HepG2 (cell line): ENCODE data around the gene PTGDS. TPM values are rescaled to one million over a fixed set of nuclear protein-coding genes. Genes with fewer than 3 reads are reported as not detected.

Experiments
- ATAC-seq: fragments of 200-7000 bp; cut with Tn5 transposase; 3 replicates; pipeline ENCODE4 v1.9.1; 2020; ENCODE audit warnings: mild to moderate bottlenecking, moderate library complexity
- BruUV-seq: library from RNA; stranded (reverse); fragments of 400-500 nt; replicated peaks from 2 replicates; lab custom pipeline; 2021; lab: Mats Ljungman, UMichigan
- CTCF ChIA-PET: fragments of 300-600 bp; formaldehyde crosslinking; extraction: SDS; loops from one replicate; lab custom pipeline; 2021; ENCODE audit warnings: low total read pairs, inconsistent platforms, low intra/inter-chr PET ratio; lab: Yijun Ruan, JAX
- POLR2A ChIA-PET: fragments of 350-600 bp; sonication (Branson Sonifier 250); formaldehyde crosslinking; loops from one replicate; lab custom pipeline; 2020; ENCODE audit warnings: antibody characterized with exemption, inconsistent platforms; lab: Yijun Ruan, JAX
- DNase-seq: peaks from one replicate; pipeline ENCODE4 v3.0.0-alpha.2; 2015; ENCODE audit warnings: low spot score
- FAIRE-seq: peaks from 3 replicates; lab custom pipeline; 2011; peaks lifted over from hg19 to GRCh38; lab: Jason Lieb, UNC
- H2AFZ ChIP-seq: one replicate; pipeline ENCODE4 v1.6.1; 2011; ENCODE audit warnings: low read length, inconsistent platforms
- H3K27ac ChIP-seq: fragments of 300-600 bp; 3 replicates; pipeline ENCODE4 v1.8.0; 2011; ENCODE audit warnings: mixed run types, mild to moderate bottlenecking, mixed read lengths, low read length, inconsistent platforms; ENCODE audit not compliant: insufficient read depth; ENCODE audit errors: extremely low read length
- H3K27me3 ChIP-seq, 2 experiments: fragments of 200-600 bp in 1 of 2; 2 replicates in 1 of 2; 3 replicates in 1 of 2; pipeline versions ENCODE4 v1.6.0 to v1.8.0; 2011; ENCODE audit warnings: low read length in 2 of 2, mild to moderate bottlenecking in 2 of 2, moderate library complexity in 2 of 2, inconsistent platforms in 1 of 2; ENCODE audit not compliant: insufficient read depth in 2 of 2, control insufficient read depth in 1 of 2
- H3K36me3 ChIP-seq, 2 experiments: fragments of 200-600 bp in 1 of 2; replicated peaks in 1 of 2; 2 replicates in 1 of 2; 3 replicates in 1 of 2; pipeline versions ENCODE4 v1.5.1 to v1.8.0; 2011; ENCODE audit warnings: low read length in 2 of 2, inconsistent platforms in 1 of 2; ENCODE audit not compliant: insufficient read depth in 2 of 2, control insufficient read depth in 1 of 2
- H3K4me1 ChIP-seq: 2 replicates; pipeline ENCODE4 v1.5.1; 2012; ENCODE audit warnings: low read length, inconsistent platforms; ENCODE audit not compliant: insufficient read depth
- H3K4me2 ChIP-seq: 2 replicates; pipeline ENCODE4 v1.6.0; 2011; ENCODE audit warnings: low read depth, low read length, inconsistent platforms
- H3K4me3 ChIP-seq, 3 experiments: fragments of 200-600 bp in 1 of 3; sonication (generic), shearing (Covaris generic) in 1 of 3; replicated peaks in 1 of 3; 2 replicates each; pipeline ENCODE4 v1.5.1; 2011 to 2016; ENCODE audit warnings: low read length in 3 of 3, inconsistent platforms in 2 of 3, low read depth in 2 of 3, mild to moderate bottlenecking in 2 of 3, control low read depth in 1 of 3, mixed read lengths in 1 of 3; ENCODE audit not compliant: insufficient read depth in 1 of 3
- H3K79me2 ChIP-seq: one replicate; pipeline ENCODE4 v1.6.1; 2011; ENCODE audit warnings: low read length, inconsistent platforms; ENCODE audit not compliant: insufficient read depth
- H3K9ac ChIP-seq: 2 replicates; pipeline ENCODE4 v1.6.0; 2011; ENCODE audit warnings: mild to moderate bottlenecking, low read depth, low read length, inconsistent platforms; ENCODE audit not compliant: insufficient read depth
- H3K9me3 ChIP-seq: 2 replicates; pipeline ENCODE4 v1.5.1; 2012; ENCODE audit warnings: mild to moderate bottlenecking, low read length
- H4K20me1 ChIP-seq: 2 replicates; pipeline ENCODE4 v1.6.0; 2011; ENCODE audit warnings: inconsistent platforms, mild to moderate bottlenecking, low read length, moderate library complexity; ENCODE audit not compliant: insufficient read depth
- BCL3 ChIP-seq: sonication (generic); formaldehyde crosslinking; IDR thresholded peaks from 2 replicates; pipeline ENCODE4 v1.5.1; 2020; ENCODE audit warnings: mild to moderate bottlenecking, missing genetic modification reagents, moderate library complexity
- HDAC2 ChIP-seq: sonication (generic); formaldehyde crosslinking; IDR thresholded peaks from 2 replicates; pipeline ENCODE4 v1.4.0; 2020; ENCODE audit warnings: missing genetic modification reagents
- HHEX ChIP-seq: IDR thresholded peaks from 2 replicates; pipeline ENCODE4 v1.6.1; 2016; ENCODE audit warnings: control low read depth
- KAT2B ChIP-seq: fragments of 150-350 bp; IDR thresholded peaks from 2 replicates; pipeline ENCODE4 v1.6.1; 2014; ENCODE audit warnings: low read depth, low read length, borderline replicate concordance
- RXRA ChIP-seq: sonication (generic); formaldehyde crosslinking; IDR thresholded peaks from 2 replicates; pipeline ENCODE4 v1.5.1; 2020; ENCODE audit warnings: missing genetic modification reagents
- SP140L ChIP-seq: sonication (generic); formaldehyde crosslinking; IDR thresholded peaks from 2 replicates; pipeline ENCODE4 v1.4.0; 2020; ENCODE audit warnings: missing genetic modification reagents, borderline replicate concordance
- TRIM24 ChIP-seq: sonication (generic); formaldehyde crosslinking; IDR thresholded peaks from 2 replicates; pipeline ENCODE4 v1.8.0; 2022; ENCODE audit warnings: mild to moderate bottlenecking, missing genetic modification reagents
- ZNF503 ChIP-seq: sonication (generic); formaldehyde crosslinking; IDR thresholded peaks from 2 replicates; pipeline ENCODE4 v1.4.0; 2020; ENCODE audit warnings: missing genetic modification reagents
- ZNF558 ChIP-seq: sonication (generic); formaldehyde crosslinking; IDR thresholded peaks from 2 replicates; pipeline ENCODE4 v1.9.0; 2022; ENCODE audit warnings: mild to moderate bottlenecking, missing genetic modification reagents, borderline replicate concordance
- ZNF703 ChIP-seq: sonication (generic); formaldehyde crosslinking; IDR thresholded peaks from 2 replicates; pipeline ENCODE4 v1.5.1; 2020; ENCODE audit warnings: missing genetic modification reagents, mild to moderate bottlenecking, moderate library complexity, borderline replicate concordance
- WGBS: methylation state at CpG from one replicate; pipeline ENCODE4 v1.1.6; 2017; ENCODE audit warnings: low lambda C conversion rate; 5-methylcytosine and 5-hydroxymethylcytosine counted together
- in situ Hi-C: cut with HindIII; loops from 2 replicates; pipeline ENCODE4 v1.10.0; 2017; ENCODE audit warnings: low pct_unique_long_range_greater_than_20kb; ENCODE audit not compliant: extremely low pct_ligation_motif_present
- intact Hi-C: fragments of 100-400 bp; cut with micrococcal nuclease; formaldehyde crosslinking; loops from one replicate; pipeline ENCODE4 v1.10.0; 2022; ENCODE audit not compliant: unreplicated experiment
- polyA plus RNA-seq, 8 experiments: library from polyadenylated mRNA; depleted of rRNA in 3 of 8; stranded (reverse) in 7 of 8; unstranded in 1 of 8; fragments of >200 nt; fragmentation: Illumina TruSeq in 4 of 8; extraction: Trizol in 4 of 8; gene quantifications; 2 replicates each; pipeline versions ENCODE4 v1.2.1 to v1.2.3, GENCODE V29; 2011 to 2016; ENCODE audit warnings: low read depth in 4 of 8, missing spikeins in 1 of 8, mixed read lengths in 1 of 8; ENCODE audit not compliant: insufficient read depth in 1 of 8
- total RNA-seq, 5 experiments: library from RNA; depleted of rRNA; stranded (reverse); fragments of >200 nt; fragmentation: Illumina TruSeq; extraction: Trizol; gene quantifications; 2 replicates each; pipeline ENCODE4 v1.2.3, GENCODE V29; 2016; ENCODE audit warnings: low read depth in 1 of 5
- TF ChIP-seq, protein P1 (sequence below): sonication (generic); formaldehyde crosslinking; IDR thresholded peaks from 2 replicates; pipeline ENCODE4 v1.4.0; 2020; ENCODE audit warnings: mild to moderate bottlenecking, missing genetic modification reagents
- TF ChIP-seq, protein P2 (sequence below): IDR thresholded peaks from 2 replicates; pipeline ENCODE4 v1.6.1; 2016; ENCODE audit warnings: control low read depth
- TF ChIP-seq, protein P3 (sequence below), 2 experiments: sonication (generic) in 1 of 2; formaldehyde crosslinking in 1 of 2; IDR thresholded peaks; 2 replicates each; pipeline versions ENCODE4 v1.5.1 to v1.6.1; 2011 to 2020; ENCODE audit warnings: borderline replicate concordance in 1 of 2, low read depth in 1 of 2, low read length in 1 of 2, mild to moderate bottlenecking in 1 of 2, missing genetic modification reagents in 1 of 2, moderate library complexity in 1 of 2
- TF ChIP-seq, protein P4 (sequence below): sonication (generic); formaldehyde crosslinking; IDR thresholded peaks from 2 replicates; pipeline ENCODE4 v1.8.0; 2023; ENCODE audit warnings: mild to moderate bottlenecking, missing genetic modification reagents

Gene PTGDS
- total and polyA plus RNA-seq, 2 of the 13 experiments (the other 11 are each of a cell fraction or from before 2014, with no cell fraction given): 0.33 to 0.50 TPM

- in situ Hi-C loops: no loop called here
- WGBS: 97% methylated on average over 2 of the region's 2 CpGs
- no peak for TF ChIP-seq RXRA (CRISPR knock-in tag)
- TF ChIP-seq ZNF503 (CRISPR knock-in tag): no peak
- TF ChIP-seq, protein P1, sequence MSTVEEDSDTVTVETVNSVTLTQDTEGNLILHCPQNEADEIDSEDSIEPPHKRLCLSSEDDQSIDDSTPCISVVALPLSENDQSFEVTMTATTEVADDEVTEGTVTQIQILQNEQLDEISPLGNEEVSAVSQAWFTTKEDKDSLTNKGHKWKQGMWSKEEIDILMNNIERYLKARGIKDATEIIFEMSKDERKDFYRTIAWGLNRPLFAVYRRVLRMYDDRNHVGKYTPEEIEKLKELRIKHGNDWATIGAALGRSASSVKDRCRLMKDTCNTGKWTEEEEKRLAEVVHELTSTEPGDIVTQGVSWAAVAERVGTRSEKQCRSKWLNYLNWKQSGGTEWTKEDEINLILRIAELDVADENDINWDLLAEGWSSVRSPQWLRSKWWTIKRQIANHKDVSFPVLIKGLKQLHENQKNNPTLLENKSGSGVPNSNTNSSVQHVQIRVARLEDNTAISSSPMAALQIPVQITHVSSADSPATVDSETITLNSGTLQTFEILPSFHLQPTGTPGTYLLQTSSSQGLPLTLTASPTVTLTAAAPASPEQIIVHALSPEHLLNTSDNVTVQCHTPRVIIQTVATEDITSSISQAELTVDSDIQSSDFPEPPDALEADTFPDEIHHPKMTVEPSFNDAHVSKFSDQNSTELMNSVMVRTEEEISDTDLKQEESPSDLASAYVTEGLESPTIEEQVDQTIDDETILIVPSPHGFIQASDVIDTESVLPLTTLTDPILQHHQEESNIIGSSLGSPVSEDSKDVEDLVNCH (CRISPR knock-in tag): no peak
- TF ChIP-seq KAT2B: no peak
- no peak for TF ChIP-seq BCL3 (CRISPR knock-in tag)
- TF ChIP-seq, protein P2, sequence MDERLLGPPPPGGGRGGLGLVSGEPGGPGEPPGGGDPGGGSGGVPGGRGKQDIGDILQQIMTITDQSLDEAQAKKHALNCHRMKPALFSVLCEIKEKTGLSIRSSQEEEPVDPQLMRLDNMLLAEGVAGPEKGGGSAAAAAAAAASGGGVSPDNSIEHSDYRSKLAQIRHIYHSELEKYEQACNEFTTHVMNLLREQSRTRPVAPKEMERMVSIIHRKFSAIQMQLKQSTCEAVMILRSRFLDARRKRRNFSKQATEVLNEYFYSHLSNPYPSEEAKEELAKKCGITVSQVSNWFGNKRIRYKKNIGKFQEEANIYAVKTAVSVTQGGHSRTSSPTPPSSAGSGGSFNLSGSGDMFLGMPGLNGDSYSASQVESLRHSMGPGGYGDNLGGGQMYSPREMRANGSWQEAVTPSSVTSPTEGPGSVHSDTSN (CRISPR knock-in tag): no peak
- TF ChIP-seq, protein P3, sequence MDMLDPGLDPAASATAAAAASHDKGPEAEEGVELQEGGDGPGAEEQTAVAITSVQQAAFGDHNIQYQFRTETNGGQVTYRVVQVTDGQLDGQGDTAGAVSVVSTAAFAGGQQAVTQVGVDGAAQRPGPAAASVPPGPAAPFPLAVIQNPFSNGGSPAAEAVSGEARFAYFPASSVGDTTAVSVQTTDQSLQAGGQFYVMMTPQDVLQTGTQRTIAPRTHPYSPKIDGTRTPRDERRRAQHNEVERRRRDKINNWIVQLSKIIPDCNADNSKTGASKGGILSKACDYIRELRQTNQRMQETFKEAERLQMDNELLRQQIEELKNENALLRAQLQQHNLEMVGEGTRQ (IDR thresholded peaks at IDR 0.05; ENCODE audit: low read depth, low read length): no peak
- TF ChIP-seq, protein P3 (CRISPR knock-in tag; IDR thresholded peaks at IDR 0.05; ENCODE audit: borderline replicate concordance): no peak
- no peak for TF ChIP-seq HHEX
- no peak for TF ChIP-seq ZNF703 (CRISPR knock-in tag)
- no peak for TF ChIP-seq SP140L (CRISPR knock-in tag)
- no peak for TF ChIP-seq TRIM24
- no peak for TF ChIP-seq HDAC2 (CRISPR knock-in tag)
- TF ChIP-seq, protein P4, sequence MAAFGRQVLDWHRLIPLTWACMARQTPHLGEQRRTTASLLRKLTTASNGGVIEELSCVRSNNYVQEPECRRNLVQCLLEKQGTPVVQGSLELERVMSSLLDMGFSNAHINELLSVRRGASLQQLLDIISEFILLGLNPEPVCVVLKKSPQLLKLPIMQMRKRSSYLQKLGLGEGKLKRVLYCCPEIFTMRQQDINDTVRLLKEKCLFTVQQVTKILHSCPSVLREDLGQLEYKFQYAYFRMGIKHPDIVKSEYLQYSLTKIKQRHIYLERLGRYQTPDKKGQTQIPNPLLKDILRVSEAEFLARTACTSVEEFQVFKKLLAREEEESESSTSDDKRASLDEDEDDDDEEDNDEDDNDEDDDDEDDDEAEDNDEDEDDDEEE (CRISPR knock-in tag): no peak
- TF ChIP-seq ZNF558 (CRISPR knock-in tag): no peak
Measured at GRCh38 chr9:136931611-136932130, 45.6 kb upstream of the PTGDS start.

More at GRCh38 chr9:136931611-136932130, 45.6 kb upstream of the PTGDS start:
- no peak overlapping the region for H2AFZ ChIP-seq
- no peaks in the 10 kb centered on the region for H3K27me3 ChIP-seq
- no TSS peak for BruUV-seq
- CTCF ChIA-PET: no interaction called here
- no peaks in the 10 kb centered on the region for H4K20me1 ChIP-seq
- DNase-seq (no peak), FAIRE-seq (no peak), ATAC-seq (no peak)
- no peak overlapping the region for H3K9ac ChIP-seq
- no peak overlapping the region for H3K27ac ChIP-seq
- POLR2A ChIA-PET: no interaction called here
- intact Hi-C loops: no loop called here
- H3K9me3 ChIP-seq: no peaks in the 10 kb centered on the region
- H3K79me2 ChIP-seq: no peaks in the 10 kb centered on the region
- H3K36me3 ChIP-seq: peaks cover 0 to 5% of the 10 kb centered on the region in 2 experiments; a peak in 1 of 5 replicates
- H3K4me2 ChIP-seq: no peak overlapping the region
- peaks cover 20% of the 10 kb centered on the region for H3K4me1 ChIP-seq
- H3K4me3 ChIP-seq: no peak overlapping the region
